HepG2 (cell line): ENCODE data around the gene ZFAND2B. TPM values are rescaled to one million over a fixed set of nuclear protein-coding genes. Genes with fewer than 3 reads are reported as not detected.

Source experiments
- ATF7-NPFF ChIP-seq: sonication (generic); formaldehyde crosslinking; IDR thresholded peaks from 2 replicates; pipeline ENCODE4 v1.8.1; 2023; ENCODE audit warnings: mild to moderate bottlenecking, low read depth, missing genetic modification reagents, moderate library complexity
- CCDC6 ChIP-seq: sonication (generic); formaldehyde crosslinking; IDR thresholded peaks from 2 replicates; pipeline ENCODE4 v1.8.1; 2022; ENCODE audit warnings: mild to moderate bottlenecking, missing genetic modification reagents, moderate library complexity
- DPF2 ChIP-seq: sonication (generic); formaldehyde crosslinking; IDR thresholded peaks from 2 replicates; pipeline ENCODE4 v1.4.0; 2020; ENCODE audit warnings: mild to moderate bottlenecking, low read depth, missing genetic modification reagents, borderline replicate concordance
- ELF3 ChIP-seq: IDR thresholded peaks from 2 replicates; pipeline ENCODE4 v1.6.1; 2016; ENCODE audit warnings: missing genetic modification reagents, missing compliant biosample characterization
- ELF4 ChIP-seq: sonication (generic); formaldehyde crosslinking; IDR thresholded peaks from 2 replicates; pipeline ENCODE4 v1.5.0; 2020; ENCODE audit warnings: missing genetic modification reagents, mild to moderate bottlenecking, moderate library complexity, borderline replicate concordance
- HOXA5 ChIP-seq: sonication (generic); formaldehyde crosslinking; IDR thresholded peaks from 2 replicates; pipeline ENCODE4 v1.4.0; 2020; ENCODE audit warnings: missing genetic modification reagents
- JARID2 ChIP-seq: sonication (generic); formaldehyde crosslinking; IDR thresholded peaks from 2 replicates; pipeline ENCODE4 v1.8.1; 2023; ENCODE audit warnings: missing genetic modification reagents, inconsistent platforms; ENCODE audit not compliant: insufficient replicate concordance
- KAT2B ChIP-seq: fragments of 150-350 bp; IDR thresholded peaks from 2 replicates; pipeline ENCODE4 v1.6.1; 2014; ENCODE audit warnings: low read depth, low read length, borderline replicate concordance
- KDM5A ChIP-seq: fragments of 200-600 bp; sonication (generic); IDR thresholded peaks from 2 replicates; pipeline ENCODE4 v1.7.0; 2018; ENCODE audit warnings: antibody characterized with exemption, mild to moderate bottlenecking, low read length, borderline replicate concordance
- MZF1 ChIP-seq: sonication (generic); formaldehyde crosslinking; IDR thresholded peaks from 2 replicates; pipeline ENCODE4 v1.8.1; 2023; ENCODE audit warnings: mild to moderate bottlenecking, missing genetic modification reagents, borderline replicate concordance
- TFAP4 ChIP-seq: sonication (generic); IDR thresholded peaks from 2 replicates; pipeline ENCODE4 v1.6.1; 2016; ENCODE audit warnings: low read depth, borderline replicate concordance
- TOPORS ChIP-seq: sonication (generic); formaldehyde crosslinking; IDR thresholded peaks from 2 replicates; pipeline ENCODE4 v1.8.0; 2023; ENCODE audit warnings: mild to moderate bottlenecking, missing genetic modification reagents
- ZC3H4 ChIP-seq: sonication (generic); formaldehyde crosslinking; IDR thresholded peaks from 2 replicates; pipeline ENCODE4 v1.4.0; 2020; ENCODE audit warnings: missing genetic modification reagents, borderline replicate concordance
- ZNF207 ChIP-seq: fragments of 450-650 bp; IDR thresholded peaks from 2 replicates; pipeline ENCODE4 v1.6.1; 2016; ENCODE audit warnings: antibody characterized with exemption, borderline replicate concordance
- ZNF253 ChIP-seq: sonication (generic); formaldehyde crosslinking; IDR thresholded peaks from 2 replicates; pipeline ENCODE4 v1.8.0; 2022; ENCODE audit warnings: mild to moderate bottlenecking, missing genetic modification reagents, borderline replicate concordance
- ZNF800 ChIP-seq: sonication (generic); formaldehyde crosslinking; IDR thresholded peaks from 2 replicates; pipeline ENCODE4 v1.4.0; 2020; ENCODE audit warnings: missing genetic modification reagents
- polyA plus RNA-seq, 8 experiments: library from polyadenylated mRNA; depleted of rRNA in 3 of 8; stranded (reverse) in 7 of 8; unstranded in 1 of 8; fragments of >200 nt; fragmentation: Illumina TruSeq in 4 of 8; extraction: Trizol in 4 of 8; gene quantifications; 2 replicates each; pipeline versions ENCODE4 v1.2.1 to v1.2.3, GENCODE V29; 2011 to 2016; ENCODE audit warnings: low read depth in 4 of 8, missing spikeins in 1 of 8, mixed read lengths in 1 of 8; ENCODE audit not compliant: insufficient read depth in 1 of 8
- total RNA-seq, 5 experiments: library from RNA; depleted of rRNA; stranded (reverse); fragments of >200 nt; fragmentation: Illumina TruSeq; extraction: Trizol; gene quantifications; 2 replicates each; pipeline ENCODE4 v1.2.3, GENCODE V29; 2016; ENCODE audit warnings: low read depth in 1 of 5
- TF ChIP-seq, protein P1 (sequence below): sonication (generic); formaldehyde crosslinking; IDR thresholded peaks from 2 replicates; pipeline ENCODE4 v1.4.0; 2020; ENCODE audit warnings: low read depth, mild to moderate bottlenecking, missing genetic modification reagents
- TF ChIP-seq, protein P2 (sequence below): IDR thresholded peaks from 2 replicates; pipeline ENCODE4 v1.6.1; 2012; ENCODE audit warnings: low read depth, low read length, improper control_type of control experiment
- TF ChIP-seq, protein P3 (sequence below): IDR thresholded peaks from 2 replicates; pipeline ENCODE4 v1.6.1; 2016; ENCODE audit warnings: missing compliant biosample characterization, missing genetic modification reagents, borderline replicate concordance

The ZFAND2B gene
- total and polyA plus RNA-seq, 2 of the 13 experiments (the other 11 are each of a cell fraction or from before 2014, with no cell fraction given): 53.3 to 115 TPM

DNA sequence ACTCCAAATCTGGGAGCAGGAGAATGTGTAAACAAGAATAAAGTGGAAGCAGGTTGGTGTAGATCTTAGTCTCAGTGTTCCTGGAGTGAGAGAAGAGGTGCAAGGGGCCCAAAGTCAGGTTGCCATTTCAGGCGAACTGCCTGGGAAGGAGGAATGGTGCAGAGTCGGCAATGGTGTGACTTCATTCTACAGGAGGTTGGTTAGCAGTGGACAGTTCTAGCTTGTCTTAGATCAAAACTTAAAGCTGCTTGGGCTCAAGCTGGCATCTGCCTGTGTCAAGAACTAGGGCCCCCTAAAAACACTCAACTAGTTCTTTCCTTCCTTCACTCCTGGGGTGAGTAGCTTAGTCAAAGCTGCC lies 42.2 kb downstream of the ZFAND2B start (continued):
- TF ChIP-seq TOPORS (CRISPR knock-in tag) (0 out of 2 replicates have a peak, but pooled peaks have one; percentile 23), CCDC6 (no peak), KDM5A (0 out of 2 replicates have a peak, but pooled peaks have one; percentile 49), DPF2 (no peak), KAT2B (no peak), ELF3 (no peak), JARID2 (CRISPR knock-in tag) (peak; percentile 58), ATF7-NPFF (CRISPR knock-in tag) (0 out of 2 replicates have a peak, but pooled peaks have one; percentile 20), ZNF207 (no peak), ELF4 (CRISPR knock-in tag) (0 out of 2 replicates have a peak, but pooled peaks have one; percentile 1), TFAP4 (no peak), MZF1 (CRISPR knock-in tag) (no peak), ZNF800 (CRISPR knock-in tag) (0 out of 2 replicates have a peak, but pooled peaks have one; percentile 10), ZNF253 (0 out of 2 replicates have a peak, but pooled peaks have one; percentile 3), ZC3H4 (CRISPR knock-in tag) (0 out of 2 replicates have a peak, but pooled peaks have one; percentile 14), HOXA5 (CRISPR knock-in tag) (no peak)
- TF ChIP-seq, protein P1, sequence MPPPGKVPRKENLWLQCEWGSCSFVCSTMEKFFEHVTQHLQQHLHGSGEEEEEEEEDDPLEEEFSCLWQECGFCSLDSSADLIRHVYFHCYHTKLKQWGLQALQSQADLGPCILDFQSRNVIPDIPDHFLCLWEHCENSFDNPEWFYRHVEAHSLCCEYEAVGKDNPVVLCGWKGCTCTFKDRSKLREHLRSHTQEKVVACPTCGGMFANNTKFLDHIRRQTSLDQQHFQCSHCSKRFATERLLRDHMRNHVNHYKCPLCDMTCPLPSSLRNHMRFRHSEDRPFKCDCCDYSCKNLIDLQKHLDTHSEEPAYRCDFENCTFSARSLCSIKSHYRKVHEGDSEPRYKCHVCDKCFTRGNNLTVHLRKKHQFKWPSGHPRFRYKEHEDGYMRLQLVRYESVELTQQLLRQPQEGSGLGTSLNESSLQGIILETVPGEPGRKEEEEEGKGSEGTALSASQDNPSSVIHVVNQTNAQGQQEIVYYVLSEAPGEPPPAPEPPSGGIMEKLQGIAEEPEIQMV (CRISPR knock-in tag): peak; percentile 11; the same call in 1 of the 2 replicates
- TF ChIP-seq, protein P2, sequence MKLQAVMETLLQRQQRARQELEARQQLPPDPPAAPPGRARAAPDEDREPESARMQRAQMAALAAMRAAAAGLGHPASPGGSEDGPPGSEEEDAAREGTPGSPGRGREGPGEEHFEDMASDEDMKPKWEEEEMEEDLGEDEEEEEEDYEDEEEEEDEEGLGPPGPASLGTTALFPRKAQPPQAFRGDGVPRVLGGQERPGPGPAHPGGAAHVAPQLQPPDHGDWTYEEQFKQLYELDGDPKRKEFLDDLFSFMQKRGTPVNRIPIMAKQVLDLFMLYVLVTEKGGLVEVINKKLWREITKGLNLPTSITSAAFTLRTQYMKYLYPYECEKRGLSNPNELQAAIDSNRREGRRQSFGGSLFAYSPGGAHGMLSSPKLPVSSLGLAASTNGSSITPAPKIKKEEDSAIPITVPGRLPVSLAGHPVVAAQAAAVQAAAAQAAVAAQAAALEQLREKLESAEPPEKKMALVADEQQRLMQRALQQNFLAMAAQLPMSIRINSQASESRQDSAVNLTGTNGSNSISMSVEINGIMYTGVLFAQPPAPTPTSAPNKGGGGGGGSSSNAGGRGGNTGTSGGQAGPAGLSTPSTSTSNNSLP: no peak
- TF ChIP-seq, protein P3, sequence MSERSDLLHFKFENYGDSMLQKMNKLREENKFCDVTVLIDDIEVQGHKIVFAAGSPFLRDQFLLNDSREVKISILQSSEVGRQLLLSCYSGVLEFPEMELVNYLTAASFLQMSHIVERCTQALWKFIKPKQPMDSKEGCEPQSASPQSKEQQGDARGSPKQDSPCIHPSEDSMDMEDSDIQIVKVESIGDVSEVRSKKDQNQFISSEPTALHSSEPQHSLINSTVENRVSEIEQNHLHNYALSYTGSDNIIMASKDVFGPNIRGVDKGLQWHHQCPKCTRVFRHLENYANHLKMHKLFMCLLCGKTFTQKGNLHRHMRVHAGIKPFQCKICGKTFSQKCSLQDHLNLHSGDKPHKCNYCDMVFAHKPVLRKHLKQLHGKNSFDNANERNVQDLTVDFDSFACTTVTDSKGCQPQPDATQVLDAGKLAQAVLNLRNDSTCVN: 0 out of 2 replicates have a peak, but pooled peaks have one; percentile 23
